PC-9 (cell line): ENCODE results near the gene RPRML.

ENCODE experiments used
- EZH2 ChIP-seq: fragments of 200-600 bp; sonication (generic); IDR thresholded peaks from 2 replicates; pipeline ENCODE4 v1.8.0; 2017; ENCODE audit warnings: antibody characterized with exemption, low read depth
- TF ChIP-seq, protein P1 (sequence below): fragments of 200-600 bp; sonication (generic); conservative IDR thresholded peaks from 2 replicates; pipeline ENCODE4 v1.6.1; 2017; ENCODE audit warnings: mixed run types, antibody characterized with exemption, mild to moderate bottlenecking, moderate library complexity

DNA sequence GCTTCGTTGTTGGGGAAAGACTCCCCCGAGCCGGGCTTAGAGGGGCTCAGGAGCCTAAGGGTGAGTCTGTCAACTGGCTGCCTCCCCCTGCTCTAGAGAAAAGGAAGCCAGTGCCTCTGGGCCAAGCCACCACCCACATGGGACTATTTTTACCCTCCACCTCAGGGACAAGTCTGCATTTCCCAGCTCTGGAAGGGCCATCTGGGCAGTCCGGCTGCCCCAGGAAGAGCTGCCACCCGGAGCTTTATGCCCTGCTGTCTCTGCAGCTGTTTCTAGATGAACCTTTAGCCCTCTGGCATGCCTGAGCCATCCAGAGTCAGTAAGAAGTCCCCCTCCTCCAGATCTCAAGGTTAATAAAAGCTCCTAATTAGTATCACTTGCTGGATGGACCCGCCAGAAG, 5.3 kb upstream of the RPRML start:
- TF ChIP-seq, protein P1, sequence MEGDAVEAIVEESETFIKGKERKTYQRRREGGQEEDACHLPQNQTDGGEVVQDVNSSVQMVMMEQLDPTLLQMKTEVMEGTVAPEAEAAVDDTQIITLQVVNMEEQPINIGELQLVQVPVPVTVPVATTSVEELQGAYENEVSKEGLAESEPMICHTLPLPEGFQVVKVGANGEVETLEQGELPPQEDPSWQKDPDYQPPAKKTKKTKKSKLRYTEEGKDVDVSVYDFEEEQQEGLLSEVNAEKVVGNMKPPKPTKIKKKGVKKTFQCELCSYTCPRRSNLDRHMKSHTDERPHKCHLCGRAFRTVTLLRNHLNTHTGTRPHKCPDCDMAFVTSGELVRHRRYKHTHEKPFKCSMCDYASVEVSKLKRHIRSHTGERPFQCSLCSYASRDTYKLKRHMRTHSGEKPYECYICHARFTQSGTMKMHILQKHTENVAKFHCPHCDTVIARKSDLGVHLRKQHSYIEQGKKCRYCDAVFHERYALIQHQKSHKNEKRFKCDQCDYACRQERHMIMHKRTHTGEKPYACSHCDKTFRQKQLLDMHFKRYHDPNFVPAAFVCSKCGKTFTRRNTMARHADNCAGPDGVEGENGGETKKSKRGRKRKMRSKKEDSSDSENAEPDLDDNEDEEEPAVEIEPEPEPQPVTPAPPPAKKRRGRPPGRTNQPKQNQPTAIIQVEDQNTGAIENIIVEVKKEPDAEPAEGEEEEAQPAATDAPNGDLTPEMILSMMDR, result no peak
- TF ChIP-seq EZH2, result no peak
